ENCODE measurements around the gene SORCS2.

Gene SORCS2

DNA sequence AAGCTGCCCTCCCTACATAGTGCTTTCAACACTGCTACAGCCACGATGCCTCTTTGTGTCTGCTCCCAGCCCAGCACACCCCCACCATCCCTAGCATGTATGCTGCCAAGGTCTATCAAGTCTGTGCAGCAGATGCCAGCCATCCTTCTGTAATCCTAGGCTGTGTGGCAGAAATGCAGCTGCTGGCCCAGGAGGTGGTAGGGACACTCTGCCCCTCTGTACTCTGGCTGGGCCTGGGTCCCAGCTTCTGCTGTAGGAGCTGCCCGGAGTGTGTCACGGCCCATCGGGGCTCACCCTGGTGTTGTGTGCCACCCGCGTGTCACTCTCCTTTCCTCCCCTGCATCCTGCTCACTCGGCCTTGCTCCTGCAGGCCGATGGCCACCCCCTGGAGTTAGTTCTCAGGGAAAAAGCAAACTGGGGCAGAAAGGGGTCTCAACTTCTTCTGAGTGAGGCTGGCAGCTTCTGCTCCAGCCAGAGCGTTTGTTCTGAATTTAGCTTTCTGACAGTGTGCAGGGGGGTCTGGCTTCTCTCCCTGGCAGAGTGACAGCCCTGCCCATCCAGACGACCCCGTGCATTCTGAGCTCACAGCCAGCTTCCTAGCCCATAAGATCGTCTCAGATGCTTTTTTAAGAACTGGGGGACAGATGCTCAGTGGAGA, 219.7 kb downstream of the SORCS2 start:
- Mint-ChIP-seq H3K4me1 (ENCODE audit: low read depth) (no peaks in the 10 kb centered on the region), H3K27me3 (ENCODE audit: low read depth) (no peaks in the 10 kb centered on the region), H3K36me3 (ENCODE audit: low read depth) (no peaks in the 10 kb centered on the region), H3K27ac (no peak overlapping the region), H3K9me3 (peaks cover 7% of the 10 kb centered on the region), H3K4me3 (no peak overlapping the region)

DNA sequence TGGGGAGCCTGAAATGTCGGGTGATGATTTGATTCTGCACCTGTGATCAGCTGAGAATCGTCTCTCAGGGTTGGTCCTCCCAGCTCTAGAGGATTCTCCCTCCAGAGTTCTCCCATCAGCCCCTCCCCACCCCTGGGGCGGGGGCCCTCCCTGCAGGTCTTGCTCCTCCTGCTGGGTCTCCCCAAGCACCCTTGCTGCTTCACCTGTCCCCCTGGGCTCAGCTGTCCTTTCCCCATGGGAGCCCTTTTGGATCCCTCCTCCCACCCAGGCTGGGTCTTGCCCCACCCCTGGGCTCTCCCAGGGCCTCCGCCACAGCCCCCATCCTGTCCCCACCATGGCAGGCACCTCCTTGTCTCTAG, 220.2 kb downstream of the SORCS2 start:
- H3K4me3 Mint-ChIP-seq, result no peak overlapping the region
- no peaks in the 10 kb centered on the region for H3K27me3 Mint-ChIP-seq (ENCODE audit: low read depth)
- peaks cover 7% of the 10 kb centered on the region for H3K9me3 Mint-ChIP-seq
- no peak overlapping the region for H3K27ac Mint-ChIP-seq
- H3K36me3 Mint-ChIP-seq (ENCODE audit: low read depth), result no peaks in the 10 kb centered on the region
- no peaks in the 10 kb centered on the region for H3K4me1 Mint-ChIP-seq (ENCODE audit: low read depth)

DNA sequence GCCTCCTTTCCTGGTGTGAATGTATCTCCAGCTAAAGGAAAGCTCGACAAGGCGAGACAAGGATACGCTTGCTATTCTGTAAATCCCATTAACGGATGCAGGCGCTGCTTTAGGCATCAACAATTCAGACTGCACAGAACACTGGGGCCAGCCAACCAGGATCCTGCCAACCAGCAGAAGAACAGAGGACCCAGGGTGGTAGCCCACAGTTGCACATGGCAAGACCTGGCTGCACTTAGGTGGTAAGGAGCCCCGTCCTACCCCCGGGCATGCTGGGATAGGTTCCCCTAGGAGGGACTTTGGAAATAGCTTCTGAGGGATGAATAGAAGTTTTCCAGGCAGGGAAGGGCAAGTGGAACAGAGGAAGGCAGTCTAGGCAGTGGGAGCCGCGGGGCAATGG, 221.7 kb downstream of the SORCS2 start:
- Mint-ChIP-seq H3K27me3 (ENCODE audit: low read depth) (no peaks in the 10 kb centered on the region), H3K4me1 (ENCODE audit: low read depth) (no peaks in the 10 kb centered on the region), H3K27ac (no peak overlapping the region), H3K9me3 (peaks cover 10% of the 10 kb centered on the region), H3K4me3 (no peak overlapping the region), H3K36me3 (ENCODE audit: low read depth) (no peaks in the 10 kb centered on the region)

DNA sequence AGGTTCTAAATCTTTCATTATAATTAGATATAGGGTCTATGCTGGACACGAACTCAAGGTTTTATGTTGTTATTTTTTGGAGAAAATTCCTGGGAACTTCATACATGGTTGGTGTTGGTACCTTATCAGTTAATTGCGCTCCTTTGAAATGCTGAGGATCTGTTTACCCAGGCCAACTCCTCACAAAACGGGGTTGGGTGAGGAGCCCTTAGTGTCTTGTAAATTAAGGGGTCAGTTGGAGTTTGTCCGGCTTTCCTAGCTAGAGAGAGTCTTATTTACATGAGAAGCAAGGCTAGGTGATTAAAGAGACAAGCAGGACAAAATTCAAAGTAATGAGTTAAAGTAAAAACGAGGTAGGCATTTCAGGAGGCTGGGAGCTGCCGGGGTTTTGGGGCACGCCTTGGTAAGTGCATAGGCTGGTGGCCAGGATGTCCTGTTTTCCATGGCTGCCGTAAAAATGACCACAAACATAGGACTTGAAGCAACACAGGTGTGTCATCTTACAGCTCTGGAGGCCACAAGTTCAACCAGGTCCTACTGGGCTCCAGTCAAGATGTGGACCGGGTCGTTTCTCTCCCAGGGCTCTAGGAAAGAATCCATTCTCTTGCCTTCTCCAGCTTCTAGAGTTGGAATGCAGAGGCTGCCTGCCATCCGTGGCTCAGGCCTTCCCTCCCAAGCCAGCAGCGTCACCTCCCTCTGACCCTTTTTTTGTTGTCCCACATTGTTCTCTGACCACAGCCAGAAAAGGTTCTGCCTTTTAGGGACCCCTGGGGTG, 222.6 kb downstream of the SORCS2 start:
- Mint-ChIP-seq H3K27me3 (ENCODE audit: low read depth) (no peaks in the 10 kb centered on the region), H3K9me3 (peaks cover 10% of the 10 kb centered on the region), H3K4me1 (ENCODE audit: low read depth) (no peaks in the 10 kb centered on the region), H3K4me3 (no peak overlapping the region), H3K27ac (no peak overlapping the region), H3K36me3 (ENCODE audit: low read depth) (no peaks in the 10 kb centered on the region)

DNA sequence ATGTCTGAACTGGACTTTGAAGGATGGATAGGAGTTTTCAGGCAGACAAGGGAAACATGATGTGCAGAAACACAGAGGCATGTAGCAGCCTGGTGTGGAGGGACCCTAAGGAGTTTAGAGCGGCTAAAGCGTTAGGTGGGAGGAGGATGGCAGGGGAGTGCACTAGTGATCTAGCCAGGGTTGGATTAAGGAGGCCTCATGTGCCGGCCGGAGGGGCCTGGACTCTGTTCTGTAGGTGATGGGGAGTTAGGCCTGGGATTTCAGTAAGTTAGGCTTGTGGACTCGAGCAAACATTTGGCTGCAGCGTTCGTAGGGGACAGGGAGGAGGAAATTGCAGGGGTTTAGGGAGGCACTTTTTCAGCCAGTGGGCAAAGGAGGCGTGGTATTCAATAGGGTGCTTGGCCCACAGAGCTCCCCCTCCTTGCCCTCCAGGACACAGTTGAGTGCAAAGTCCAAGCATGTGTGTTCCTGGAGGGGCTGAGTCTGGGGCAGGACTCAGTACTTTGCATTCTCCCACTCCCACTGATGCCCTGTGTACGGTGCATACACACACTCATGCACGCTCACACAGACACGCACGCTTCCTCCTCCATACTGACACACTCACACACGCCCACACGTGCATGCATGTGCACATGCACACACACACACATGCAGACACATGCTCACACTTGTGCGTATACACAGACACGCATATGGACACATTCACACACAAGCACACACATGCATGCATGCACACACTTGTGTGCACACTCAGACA, 223.8 kb downstream of the SORCS2 start:
- no peaks in the 10 kb centered on the region for H3K36me3 Mint-ChIP-seq (ENCODE audit: low read depth)
- no peak overlapping the region for H3K4me3 Mint-ChIP-seq
- peaks cover 10% of the 10 kb centered on the region for H3K9me3 Mint-ChIP-seq
- H3K27me3 Mint-ChIP-seq (ENCODE audit: low read depth), result no peaks in the 10 kb centered on the region
- no peak overlapping the region for H3K27ac Mint-ChIP-seq
- H3K4me1 Mint-ChIP-seq (ENCODE audit: low read depth), result no peaks in the 10 kb centered on the region

DNA sequence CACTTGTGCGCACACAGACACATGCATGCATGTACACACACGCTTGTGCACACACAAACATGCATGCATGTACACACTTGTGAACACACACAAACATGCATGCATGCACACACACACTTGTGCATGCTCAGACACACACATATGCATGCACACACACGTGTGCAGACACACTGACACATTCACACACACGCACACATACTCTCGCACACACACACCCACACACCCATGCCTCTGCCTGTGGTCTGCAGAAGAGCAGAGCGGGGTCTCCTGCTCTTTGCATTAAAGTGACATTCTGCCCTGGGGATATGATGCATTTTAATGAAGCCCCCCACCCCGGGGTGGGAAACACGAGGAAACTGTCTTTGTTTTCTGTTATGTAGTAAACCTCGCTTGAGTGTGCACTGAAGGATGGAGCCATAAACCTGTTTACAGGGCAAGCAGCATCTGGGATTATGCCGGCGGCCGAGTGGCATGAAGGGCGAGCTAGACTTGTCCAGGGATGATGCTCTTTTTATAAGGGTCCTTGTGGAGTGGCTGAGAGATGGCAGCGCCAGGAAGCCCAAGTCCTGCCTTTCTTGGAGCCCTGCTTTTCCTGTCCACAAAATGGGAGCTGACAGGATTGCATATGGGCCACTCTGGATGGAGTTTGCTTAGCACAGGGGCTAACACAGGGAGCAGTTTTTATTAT, 224.6 kb downstream of the SORCS2 start:
- Mint-ChIP-seq H3K4me1 (ENCODE audit: low read depth) (no peaks in the 10 kb centered on the region), H3K36me3 (ENCODE audit: low read depth) (no peaks in the 10 kb centered on the region)

DNA sequence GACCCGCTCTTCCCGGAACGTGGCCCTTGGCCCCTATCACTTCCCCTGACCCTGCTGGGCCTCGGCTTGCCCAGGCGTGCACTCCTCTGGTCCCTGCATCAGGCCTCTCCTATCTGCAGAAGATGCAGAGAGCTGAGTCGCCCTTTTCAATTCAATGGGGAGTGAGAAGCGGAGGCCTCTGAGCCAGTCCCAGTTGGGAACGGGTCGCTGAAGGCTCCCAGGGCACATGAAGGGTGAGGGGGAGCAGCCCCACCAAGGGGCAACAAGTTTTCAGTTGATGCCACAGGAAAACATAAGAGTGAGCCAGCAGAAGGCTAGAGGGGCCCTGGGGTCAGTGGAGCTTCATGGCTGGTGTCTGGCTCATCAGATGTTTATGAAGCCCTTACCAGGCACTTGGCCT, 225.3 kb downstream of the SORCS2 start:
- Mint-ChIP-seq H3K27ac (no peak overlapping the region), H3K36me3 (ENCODE audit: low read depth) (no peaks in the 10 kb centered on the region), H3K4me1 (ENCODE audit: low read depth) (no peaks in the 10 kb centered on the region), H3K9me3 (peaks cover 10% of the 10 kb centered on the region), H3K4me3 (no peak overlapping the region), H3K27me3 (ENCODE audit: low read depth) (no peaks in the 10 kb centered on the region)

More for the DNA sequence above, 224.6 kb downstream of the SORCS2 start:
- no peaks in the 10 kb centered on the region for H3K27me3 Mint-ChIP-seq (ENCODE audit: low read depth)
- H3K4me3 Mint-ChIP-seq, result no peak overlapping the region
- H3K27ac Mint-ChIP-seq, result no peak overlapping the region
- H3K9me3 Mint-ChIP-seq, result peaks cover 10% of the 10 kb centered on the region

DNA sequence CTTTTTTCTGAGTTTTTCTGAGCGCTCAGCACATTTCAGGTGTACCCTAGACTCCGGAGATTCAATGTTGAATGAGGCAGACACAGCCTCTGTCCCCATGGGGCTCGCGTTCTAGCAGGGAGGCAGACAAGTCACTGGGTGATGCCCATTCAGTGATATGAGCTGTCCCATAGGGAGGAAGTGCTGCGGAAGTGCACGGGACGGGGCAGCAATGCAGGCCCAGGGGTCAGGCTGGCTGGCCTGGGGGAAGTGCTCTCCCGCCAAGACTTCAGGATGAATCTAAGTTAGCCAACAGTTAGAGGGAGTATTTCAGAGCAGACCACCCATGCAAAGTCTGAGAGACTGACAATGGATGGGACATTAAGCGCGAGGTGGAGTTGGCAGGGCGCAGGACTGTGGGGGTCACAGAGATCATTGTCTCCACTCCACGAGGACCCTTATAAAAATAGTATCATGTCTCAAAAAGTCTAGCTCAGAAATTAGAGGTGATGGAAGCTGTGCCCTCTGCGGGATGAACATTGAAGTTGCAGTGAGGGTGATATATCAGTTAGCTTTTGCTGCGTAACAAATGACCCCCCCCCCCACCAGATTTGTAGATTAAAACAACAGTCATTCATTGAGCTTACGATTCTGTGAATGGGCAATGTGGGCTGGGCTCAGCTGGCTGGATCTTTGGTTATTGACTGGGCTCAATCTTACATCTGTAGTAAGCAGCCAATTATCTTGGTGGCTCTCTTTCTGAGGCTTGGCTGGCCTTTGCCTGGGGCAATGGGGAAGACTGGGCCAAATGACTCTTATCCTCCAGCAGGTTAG, 226.0 kb downstream of the SORCS2 start:
- H3K27ac Mint-ChIP-seq, result no peak overlapping the region
- H3K9me3 Mint-ChIP-seq, result peaks cover 10% of the 10 kb centered on the region
- no peaks in the 10 kb centered on the region for H3K27me3 Mint-ChIP-seq (ENCODE audit: low read depth)
- no peaks in the 10 kb centered on the region for H3K4me1 Mint-ChIP-seq (ENCODE audit: low read depth)
- H3K36me3 Mint-ChIP-seq (ENCODE audit: low read depth), result no peaks in the 10 kb centered on the region
- no peak overlapping the region for H3K4me3 Mint-ChIP-seq

DNA sequence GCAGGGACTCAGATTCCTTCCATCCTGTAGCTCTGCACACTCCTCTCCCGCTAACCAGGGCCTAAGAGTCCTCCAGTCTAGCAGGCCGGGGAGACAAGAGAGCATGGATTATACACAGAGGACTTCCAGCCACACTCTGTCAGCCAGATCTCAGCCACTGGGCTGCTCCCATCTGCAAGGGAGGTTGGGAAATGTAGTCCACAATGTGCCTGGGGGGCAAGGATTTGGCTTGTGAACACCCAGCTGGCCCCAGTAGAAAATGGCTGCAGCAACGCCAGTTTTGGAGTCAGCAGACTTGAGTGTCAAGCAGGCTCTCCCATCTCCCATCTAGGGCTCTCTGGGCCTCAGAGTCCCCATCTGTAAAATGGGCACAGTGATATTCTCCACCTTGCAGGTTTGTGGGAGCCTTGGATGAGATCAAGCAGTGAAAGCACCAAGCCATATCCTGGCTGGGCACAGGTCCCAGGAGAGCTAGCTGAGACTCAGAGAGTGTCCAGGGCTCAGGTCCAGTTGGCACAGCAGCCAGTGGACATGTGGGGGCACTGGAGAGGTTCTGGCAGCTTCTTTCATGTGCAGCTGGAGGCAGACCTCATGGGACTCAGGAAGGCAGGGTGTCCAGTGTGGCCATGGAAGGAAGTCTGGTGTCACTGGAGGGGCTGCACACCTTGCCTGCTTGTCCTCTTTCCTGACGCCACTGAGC, 227.8 kb downstream of the SORCS2 start:
- H3K4me3 Mint-ChIP-seq, result no peak overlapping the region
- H3K9me3 Mint-ChIP-seq, result peaks cover 10% of the 10 kb centered on the region
- no peaks in the 10 kb centered on the region for H3K4me1 Mint-ChIP-seq (ENCODE audit: low read depth)
- H3K27ac Mint-ChIP-seq, result no peak overlapping the region
- H3K27me3 Mint-ChIP-seq (ENCODE audit: low read depth), result no peaks in the 10 kb centered on the region
- no peaks in the 10 kb centered on the region for H3K36me3 Mint-ChIP-seq (ENCODE audit: low read depth)

DNA sequence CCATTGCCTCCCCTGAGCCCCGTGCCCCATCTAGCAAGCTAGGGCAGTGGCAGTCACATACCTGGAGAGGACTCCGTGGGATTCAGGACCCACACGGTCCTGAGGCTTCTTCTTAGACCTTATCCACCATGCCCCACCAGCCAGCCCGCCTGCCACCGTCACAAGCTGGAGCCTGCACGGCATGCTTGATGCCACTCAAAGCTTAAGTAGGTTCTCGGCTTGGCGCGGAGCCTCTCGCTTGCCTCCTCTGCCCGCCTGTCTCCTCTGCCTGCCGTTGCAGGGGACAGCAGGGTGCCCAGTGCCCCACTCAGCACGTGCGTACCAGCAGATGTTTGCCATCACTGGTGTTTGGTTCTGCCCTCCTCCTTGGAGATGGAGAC, 228.3 kb downstream of the SORCS2 start:
- no peaks in the 10 kb centered on the region for H3K4me1 Mint-ChIP-seq (ENCODE audit: low read depth)
- H3K27ac Mint-ChIP-seq, result no peak overlapping the region

DNA sequence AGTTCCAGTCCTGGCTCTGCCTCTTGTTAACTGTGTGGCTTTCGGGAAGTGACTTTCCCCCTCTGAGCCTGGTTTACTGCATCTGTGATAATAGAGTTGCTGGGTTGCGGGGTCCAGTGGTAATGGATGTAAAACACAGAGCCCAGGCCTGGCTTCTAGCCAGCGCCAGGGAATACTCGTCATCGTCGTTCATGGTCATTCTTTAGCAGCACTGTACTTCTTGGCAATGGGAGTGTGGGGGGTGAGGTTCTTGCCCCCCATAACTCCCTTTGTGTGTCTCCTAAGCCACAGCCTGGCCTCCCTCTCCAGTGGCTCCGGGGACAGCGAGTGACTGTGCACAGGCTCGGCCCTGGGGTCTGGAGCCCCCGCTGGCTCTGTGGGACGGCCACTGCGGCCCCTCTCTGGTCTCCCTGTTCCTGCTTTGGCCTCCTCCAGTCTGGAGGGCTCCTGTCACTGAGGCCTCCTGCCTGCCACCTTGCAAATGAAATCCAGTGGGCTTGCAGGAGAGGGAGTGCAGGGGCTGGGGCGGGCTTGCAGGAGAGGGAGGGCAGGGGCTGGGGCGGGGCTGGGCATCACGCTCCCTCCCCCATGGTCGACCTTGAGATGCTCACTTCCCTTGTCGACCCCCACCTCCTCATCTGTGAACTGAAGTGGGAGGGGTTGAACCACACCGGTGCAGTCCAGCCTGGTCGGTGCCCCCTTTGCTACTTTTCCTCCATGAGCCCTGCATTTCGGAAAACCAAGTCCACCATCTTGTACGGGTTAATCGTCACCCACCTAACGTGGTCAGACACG, 229.2 kb downstream of the SORCS2 start:
- Mint-ChIP-seq H3K27ac (no peak overlapping the region), H3K4me3 (no peak overlapping the region), H3K9me3 (peaks cover 10% of the 10 kb centered on the region), H3K27me3 (ENCODE audit: low read depth) (no peaks in the 10 kb centered on the region), H3K36me3 (ENCODE audit: low read depth) (no peaks in the 10 kb centered on the region), H3K4me1 (ENCODE audit: low read depth) (no peaks in the 10 kb centered on the region)

More for the DNA sequence above, 228.3 kb downstream of the SORCS2 start:
- no peaks in the 10 kb centered on the region for H3K27me3 Mint-ChIP-seq (ENCODE audit: low read depth)
- H3K4me3 Mint-ChIP-seq, result no peak overlapping the region
- H3K36me3 Mint-ChIP-seq (ENCODE audit: low read depth), result no peaks in the 10 kb centered on the region
- H3K9me3 Mint-ChIP-seq, result peaks cover 10% of the 10 kb centered on the region

DNA sequence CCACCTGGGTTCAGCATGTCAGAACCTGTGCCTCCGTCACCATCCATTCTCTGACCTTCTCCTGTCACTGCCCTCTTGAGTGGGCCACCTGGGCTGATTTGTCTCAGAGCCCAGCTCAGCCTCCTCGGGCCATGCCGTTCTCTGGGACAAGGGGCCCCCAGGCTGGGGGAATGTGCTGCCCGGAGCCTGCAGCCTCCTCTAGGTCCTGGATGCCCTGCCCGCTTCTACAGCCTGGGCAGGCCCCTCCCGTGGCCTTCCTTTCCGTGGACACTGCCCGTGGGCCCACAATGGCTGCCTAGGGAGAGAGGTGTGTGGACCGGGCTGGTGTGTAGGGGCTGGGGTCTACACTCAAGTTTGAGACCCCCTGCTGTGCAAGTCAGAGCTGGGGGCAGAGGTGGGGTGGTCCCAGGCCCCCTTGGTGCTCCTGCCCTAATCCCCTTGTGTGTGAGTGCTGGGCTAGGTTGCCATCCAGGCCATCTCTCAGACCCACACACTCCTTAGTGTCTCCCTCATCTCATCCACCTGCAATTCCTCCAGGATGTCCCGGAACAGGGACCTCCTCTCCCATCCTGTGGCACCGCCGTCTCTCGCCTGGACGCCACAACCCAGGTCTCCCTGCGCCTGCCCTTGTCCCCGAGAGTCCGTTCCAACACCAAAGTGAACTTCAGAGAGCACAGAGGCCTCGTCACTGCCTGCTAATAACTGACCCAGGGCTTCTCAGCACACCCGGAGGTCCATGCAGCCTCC, 230.0 kb downstream of the SORCS2 start:
- Mint-ChIP-seq H3K4me1 (ENCODE audit: low read depth) (no peaks in the 10 kb centered on the region), H3K9me3 (peaks cover 10% of the 10 kb centered on the region), H3K27me3 (ENCODE audit: low read depth) (no peaks in the 10 kb centered on the region), H3K4me3 (no peak overlapping the region), H3K27ac (no peak overlapping the region), H3K36me3 (ENCODE audit: low read depth) (no peaks in the 10 kb centered on the region)
